Right lobe of liver (tissue), 6 donors: ENCODE measurements around the gene PRR7. TPM values are rescaled to one million over a fixed set of nuclear protein-coding genes. Genes with fewer than 3 reads are reported as not detected.

Experiments used
- ATAC-seq, 4 donors: fragments of 200-7000 bp; cut with Tn5 transposase; one replicate each; pipeline ENCODE4 v1.9.1; 2020; ENCODE audit warnings: mild to moderate bottlenecking in 4 of 4, moderate library complexity in 4 of 4
- DNase-seq, 3 donors: peaks; one replicate each; pipeline ENCODE4 v3.0.0-alpha.2; 2020
- H3K27ac ChIP-seq, 3 donors: fragments of 200-600 bp; one replicate each; pipeline ENCODE4 v1.8.0; 2022
- H3K27me3 ChIP-seq, 2 donors: fragments of 200-600 bp; one replicate each; pipeline ENCODE4 v1.8.0; 2022
- H3K36me3 ChIP-seq, 4 donors: fragments of 200-600 bp; sonication (generic) in 1 of 4; one replicate each; pipeline versions ENCODE4 v1.5.1 to v1.8.0; 2017 to 2022; ENCODE audit warnings: control low read depth in 1 of 4
- H3K4me1 ChIP-seq, 4 donors: fragments of 200-600 bp; sonication (generic) in 1 of 4; one replicate each; pipeline versions ENCODE4 v1.5.1 to v1.8.0; 2017 to 2022; ENCODE audit warnings: control low read depth in 1 of 4
- H3K4me3 ChIP-seq, 3 donors: fragments of 200-600 bp; one replicate each; pipeline ENCODE4 v1.8.0; 2022
- H3K9me3 ChIP-seq, 4 donors: fragments of 200-600 bp; sonication (generic) in 1 of 4; one replicate each; pipeline versions ENCODE4 v1.5.1 to v1.8.0; 2017 to 2022; ENCODE audit warnings: control low read depth in 1 of 4
- POLR2A ChIP-seq: fragments of 450-650 bp; IDR thresholded peaks from one replicate; pipeline ENCODE4 v1.6.1; 2017; ENCODE audit warnings: antibody characterized with exemption, mild to moderate bottlenecking
- WGBS: methylation state at CpG from one replicate; pipeline ENCODE4 v1.1.6; 2018; ENCODE audit warnings: low coverage, low lambda C conversion rate; ENCODE audit not compliant: insufficient coverage; ENCODE audit errors: missing lambda C conversion rate; 5-methylcytosine and 5-hydroxymethylcytosine counted together
- intact Hi-C, 2 donors: fragments of 100-400 bp; cut with DNase I; formaldehyde crosslinking; loops; one replicate each; pipeline versions ENCODE4 v1.11.2 to v1.14.1; 2022
- total RNA-seq, 6 experiments: library from RNA; depleted of rRNA in 2 of 6; stranded (reverse); fragments of >200 nt in 2 of 6; fragmentation: NEBNext Ultra II Directional in 3 of 6; extraction: Animal tissue kit (Norgen Biotek cat#: 25700) in 3 of 6; gene quantifications; one replicate each; pipeline versions ENCODE4 v1.1.0 to v1.2.4, GENCODE V29; 2016 to 2023
- TF ChIP-seq, protein P1 (sequence below), 4 donors: fragments of 200-600 bp in 3 of 4; fragments of 450-650 bp in 1 of 4; IDR thresholded peaks; one replicate each; pipeline versions ENCODE4 v1.5.1 to v1.8.0; 2016 to 2022; ENCODE audit warnings: antibody characterized with exemption in 4 of 4, mild to moderate bottlenecking in 2 of 4
- donor health status: DM: no; HTN: yes; CAD: no.
- donor health status: DM: no; HTN: no; CAD: no.
- donor health status: DM: no; HTN: no; CAD: no.
- donor health status: DM: no; HTN: yes; CAD: no.
- donor health status: DM: no; HTN: yes; CAD: no.

PRR7 gene
- total RNA-seq, 6 experiments from 2014 or later = 0.15 to 13.0 (median 1.9) TPM

- Histone ChIP-seq H3K4me1 (peaks cover 0 to 10% (median 3%) of the 10 kb centered on the region in 4 donors), H3K27me3 (no peaks in the 10 kb centered on the region), H3K36me3 (no peaks in the 10 kb centered on the region), H3K4me3 (peak overlapping the region; percentile 62 to 73 (median 66)), H3K9me3 (no peaks in the 10 kb centered on the region), H3K27ac (peak overlapping the region; percentile 36 to 65 (median 64))
- intact Hi-C loops = loop anchor here in 1 of 2 donors (10.0 kb wide), 1 partner anchor 141 kb away; the partner anchor contains the start of gene MXD3
- peak; percentile 62 to 65 (median 64) for ATAC-seq
- TF ChIP-seq POLR2A = no peak
- TF ChIP-seq, protein P1, sequence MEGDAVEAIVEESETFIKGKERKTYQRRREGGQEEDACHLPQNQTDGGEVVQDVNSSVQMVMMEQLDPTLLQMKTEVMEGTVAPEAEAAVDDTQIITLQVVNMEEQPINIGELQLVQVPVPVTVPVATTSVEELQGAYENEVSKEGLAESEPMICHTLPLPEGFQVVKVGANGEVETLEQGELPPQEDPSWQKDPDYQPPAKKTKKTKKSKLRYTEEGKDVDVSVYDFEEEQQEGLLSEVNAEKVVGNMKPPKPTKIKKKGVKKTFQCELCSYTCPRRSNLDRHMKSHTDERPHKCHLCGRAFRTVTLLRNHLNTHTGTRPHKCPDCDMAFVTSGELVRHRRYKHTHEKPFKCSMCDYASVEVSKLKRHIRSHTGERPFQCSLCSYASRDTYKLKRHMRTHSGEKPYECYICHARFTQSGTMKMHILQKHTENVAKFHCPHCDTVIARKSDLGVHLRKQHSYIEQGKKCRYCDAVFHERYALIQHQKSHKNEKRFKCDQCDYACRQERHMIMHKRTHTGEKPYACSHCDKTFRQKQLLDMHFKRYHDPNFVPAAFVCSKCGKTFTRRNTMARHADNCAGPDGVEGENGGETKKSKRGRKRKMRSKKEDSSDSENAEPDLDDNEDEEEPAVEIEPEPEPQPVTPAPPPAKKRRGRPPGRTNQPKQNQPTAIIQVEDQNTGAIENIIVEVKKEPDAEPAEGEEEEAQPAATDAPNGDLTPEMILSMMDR (IDR thresholded peaks at IDR 0.05) = peak; percentile 78 to 96 (median 91)
- peak; percentile 91 to 93 (median 92) for DNase-seq
- 0% methylated on average over 17 of the region's 76 CpGs for WGBS
Observed at GRCh38 chr5:177455661-177456590, 9.3 kb downstream of the PRR7 start.

DNA sequence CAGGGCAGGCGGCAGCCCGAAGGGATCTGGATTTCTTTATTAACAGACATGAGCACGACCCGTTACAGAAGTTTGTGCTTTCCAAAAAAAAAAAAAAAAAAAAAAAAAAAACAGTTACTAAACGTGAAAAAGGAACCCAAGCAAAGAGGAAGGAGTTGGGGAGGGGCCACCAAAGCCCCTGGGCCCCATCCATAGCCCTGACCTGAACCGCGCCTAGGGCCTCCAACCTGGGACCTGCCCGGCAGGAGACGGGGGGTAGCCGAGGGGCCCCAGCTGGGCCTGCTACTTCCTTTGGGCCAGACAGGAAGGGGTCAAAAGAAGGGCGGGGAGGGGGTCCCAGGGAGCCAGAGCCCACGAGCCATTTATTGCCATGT is 10.0 kb downstream of the PRR7 start:
- Histone ChIP-seq H3K27me3 (no peaks in the 10 kb centered on the region), H3K36me3 (no peaks in the 10 kb centered on the region), H3K4me1 (peaks cover 0 to 10% (median 3%) of the 10 kb centered on the region in 4 donors), H3K4me3 (no peak overlapping the region), H3K9me3 (no peaks in the 10 kb centered on the region), H3K27ac (no peak overlapping the region)
- TF ChIP-seq, protein P1 (IDR thresholded peaks at IDR 0.05) = no peak
- TF ChIP-seq POLR2A = no peak
- intact Hi-C loops = loop anchor here in 1 of 2 donors (10.0 kb wide), 1 partner anchor 142 kb away; the partner anchor contains the start of gene MXD3
- 21% methylated on average over 12 of the region's 12 CpGs for WGBS
- peak in 1 of 3 donors; percentile 62 for DNase-seq
- no peak for ATAC-seq

GRCh38 chr5:177456976-177457851 is 10.6 kb downstream of the PRR7 start:
- no peak for TF ChIP-seq POLR2A
- TF ChIP-seq, protein P1 (IDR thresholded peaks at IDR 0.05) = peak; percentile 51 to 65 (median 59)
- Histone ChIP-seq H3K27ac (no peak overlapping the region), H3K9me3 (no peaks in the 10 kb centered on the region), H3K4me3 (no peak overlapping the region), H3K4me1 (peaks cover 0 to 10% (median 3%) of the 10 kb centered on the region in 4 donors), H3K36me3 (no peaks in the 10 kb centered on the region), H3K27me3 (no peaks in the 10 kb centered on the region)
- 72% methylated on average over 11 of the region's 24 CpGs for WGBS
- DNase-seq (peak; percentile 81 to 88 (median 86)), ATAC-seq (peak; percentile 58 to 75 (median 70))
- intact Hi-C loops = loop anchor here in 1 of 2 donors (10.0 kb wide), 1 partner anchor 142 kb away; the partner anchor contains the start of gene MXD3
